Breast epithelium (tissue), 3 donors: ENCODE results near the gene ZNF678.
"Not testable (repeated sequence)": the region's sequence is repeated elsewhere in the genome, so short reads cannot be mapped to it uniquely, and the experiment has no call there.

ENCODE experiments used
- POLR2A ChIP-seq: fragments of 450-650 bp; IDR thresholded peaks from one replicate; pipeline ENCODE4 v1.6.1; 2016; ENCODE audit warnings: antibody characterized with exemption, mild to moderate bottlenecking, moderate library complexity
- POLR2AphosphoS5 ChIP-seq, 3 donors: sonication (generic); formaldehyde crosslinking; IDR thresholded peaks; one replicate each; pipeline ENCODE4 v1.6.1; 2017; ENCODE audit warnings: antibody characterized with exemption in 3 of 3
- TF ChIP-seq, protein P1 (sequence below), 3 donors: fragments of 450-650 bp; IDR thresholded peaks; one replicate each; pipeline ENCODE4 v1.5.1; 2016 to 2017; ENCODE audit warnings: antibody characterized with exemption in 3 of 3, mild to moderate bottlenecking in 3 of 3, moderate library complexity in 3 of 3

DNA sequence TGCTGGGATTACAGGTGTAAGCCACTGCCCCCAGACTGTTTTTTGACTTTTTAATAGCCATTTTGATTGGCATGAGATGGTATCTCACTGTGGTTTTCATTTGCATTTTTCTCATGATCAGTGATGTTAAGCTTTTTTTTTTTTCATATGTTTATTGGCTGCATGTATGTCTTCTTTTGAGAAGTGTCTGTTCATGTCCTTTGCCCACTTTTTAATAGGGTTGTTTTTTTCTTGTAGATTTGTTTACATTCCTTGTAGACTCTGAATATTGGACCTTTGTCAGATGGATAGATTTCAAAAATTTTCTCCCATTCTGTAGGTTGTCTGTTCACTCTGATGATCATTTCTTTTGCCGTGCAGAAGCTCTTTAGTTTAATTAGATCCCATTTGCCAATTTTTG is 25.4 kb downstream of the ZNF678 start:
- TF ChIP-seq, protein P1, sequence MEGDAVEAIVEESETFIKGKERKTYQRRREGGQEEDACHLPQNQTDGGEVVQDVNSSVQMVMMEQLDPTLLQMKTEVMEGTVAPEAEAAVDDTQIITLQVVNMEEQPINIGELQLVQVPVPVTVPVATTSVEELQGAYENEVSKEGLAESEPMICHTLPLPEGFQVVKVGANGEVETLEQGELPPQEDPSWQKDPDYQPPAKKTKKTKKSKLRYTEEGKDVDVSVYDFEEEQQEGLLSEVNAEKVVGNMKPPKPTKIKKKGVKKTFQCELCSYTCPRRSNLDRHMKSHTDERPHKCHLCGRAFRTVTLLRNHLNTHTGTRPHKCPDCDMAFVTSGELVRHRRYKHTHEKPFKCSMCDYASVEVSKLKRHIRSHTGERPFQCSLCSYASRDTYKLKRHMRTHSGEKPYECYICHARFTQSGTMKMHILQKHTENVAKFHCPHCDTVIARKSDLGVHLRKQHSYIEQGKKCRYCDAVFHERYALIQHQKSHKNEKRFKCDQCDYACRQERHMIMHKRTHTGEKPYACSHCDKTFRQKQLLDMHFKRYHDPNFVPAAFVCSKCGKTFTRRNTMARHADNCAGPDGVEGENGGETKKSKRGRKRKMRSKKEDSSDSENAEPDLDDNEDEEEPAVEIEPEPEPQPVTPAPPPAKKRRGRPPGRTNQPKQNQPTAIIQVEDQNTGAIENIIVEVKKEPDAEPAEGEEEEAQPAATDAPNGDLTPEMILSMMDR (IDR thresholded peaks at IDR 0.05), result not testable (repeated sequence)
- not testable (repeated sequence) for TF ChIP-seq POLR2A; POLR2AphosphoS5 (IDR thresholded peaks at IDR 0.05)
